Stimulated activated CD8-positive, alpha-beta memory T cell treated with anti-CD3 and anti-CD28 coated beads, Interleukin-2, amount 100 ng/mL, for 48 hours (primary cell): Measurements from ENCODE around the gene GPS1.

ENCODE experiments used
- DNase-seq, 2 donors: peaks; one replicate each; pipeline ENCODE4 v3.0.0-alpha.2; 2020; ENCODE audit warnings: low read depth in 2 of 2

Gene GPS1

DNA sequence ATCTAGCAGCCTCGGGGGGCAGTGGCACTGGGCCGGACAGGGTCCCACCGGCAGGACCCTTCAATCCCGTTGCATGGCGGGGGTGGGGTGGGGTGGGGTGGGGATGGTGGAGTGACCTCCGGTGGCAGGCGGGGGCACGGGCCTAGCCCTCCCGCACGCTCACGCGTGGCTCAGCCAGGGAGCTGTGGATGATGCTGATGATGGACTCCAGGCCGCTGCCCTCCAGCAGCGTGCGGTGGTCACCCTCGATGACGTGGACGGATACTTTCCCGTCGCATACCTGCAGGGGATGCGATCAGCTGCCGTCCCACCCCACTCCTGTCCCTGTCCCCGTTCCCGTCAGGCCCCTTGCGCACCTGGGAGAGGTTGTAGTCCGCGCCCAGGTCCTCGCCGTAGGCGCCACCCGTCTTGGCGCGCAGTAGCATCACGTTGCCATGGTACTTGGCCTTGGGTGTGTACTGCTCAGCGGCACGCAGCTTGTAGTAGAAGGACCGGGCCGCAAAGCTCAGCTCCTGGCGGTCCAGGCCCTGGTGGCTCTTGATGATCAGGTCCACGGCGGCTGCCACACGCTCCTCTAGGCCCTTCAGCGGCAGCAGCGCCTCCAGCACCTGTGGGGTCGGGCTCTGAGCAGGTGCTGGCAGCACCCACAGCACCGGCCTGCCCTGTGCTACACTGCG is 27.4 kb downstream of the GPS1 start:
- DNase-seq = no peak

DNA sequence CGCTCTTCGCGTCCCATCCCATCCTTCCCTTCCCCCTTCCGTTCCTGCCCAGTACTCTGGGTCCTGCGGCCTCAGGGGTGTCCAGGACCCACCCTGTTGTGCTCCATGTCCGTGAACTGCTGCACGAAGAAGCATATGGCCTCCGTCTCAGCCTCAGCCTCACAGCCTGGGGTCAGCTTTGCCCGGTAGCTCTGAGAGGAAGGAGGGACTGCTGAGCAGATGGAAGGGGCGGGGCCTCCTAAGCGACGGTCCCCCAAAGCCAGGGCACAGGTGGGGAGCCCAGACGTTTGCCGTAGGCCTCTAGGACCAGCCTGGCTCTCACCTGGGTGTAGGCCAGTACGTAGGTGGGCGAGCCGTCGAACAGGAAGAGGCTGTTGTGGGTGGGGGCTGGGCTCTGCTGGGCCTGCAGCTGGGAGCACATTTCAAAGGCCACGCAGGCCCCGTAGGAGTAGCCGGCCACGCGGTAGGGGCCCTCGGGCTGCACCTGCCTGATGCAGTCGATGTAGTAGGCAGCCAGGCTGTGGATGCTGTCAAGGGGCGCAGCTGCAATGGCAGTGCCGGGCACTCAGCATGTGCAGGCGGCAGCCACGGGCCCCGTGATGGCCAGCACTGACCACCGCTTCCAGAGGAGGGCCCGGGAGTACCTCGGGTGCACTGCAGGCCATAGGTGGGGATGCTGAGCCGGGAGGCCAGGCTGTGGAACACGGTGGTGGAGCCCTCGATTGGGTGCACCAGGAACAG is 28.5 kb downstream of the GPS1 start:
- DNase-seq = no peak

DNA sequence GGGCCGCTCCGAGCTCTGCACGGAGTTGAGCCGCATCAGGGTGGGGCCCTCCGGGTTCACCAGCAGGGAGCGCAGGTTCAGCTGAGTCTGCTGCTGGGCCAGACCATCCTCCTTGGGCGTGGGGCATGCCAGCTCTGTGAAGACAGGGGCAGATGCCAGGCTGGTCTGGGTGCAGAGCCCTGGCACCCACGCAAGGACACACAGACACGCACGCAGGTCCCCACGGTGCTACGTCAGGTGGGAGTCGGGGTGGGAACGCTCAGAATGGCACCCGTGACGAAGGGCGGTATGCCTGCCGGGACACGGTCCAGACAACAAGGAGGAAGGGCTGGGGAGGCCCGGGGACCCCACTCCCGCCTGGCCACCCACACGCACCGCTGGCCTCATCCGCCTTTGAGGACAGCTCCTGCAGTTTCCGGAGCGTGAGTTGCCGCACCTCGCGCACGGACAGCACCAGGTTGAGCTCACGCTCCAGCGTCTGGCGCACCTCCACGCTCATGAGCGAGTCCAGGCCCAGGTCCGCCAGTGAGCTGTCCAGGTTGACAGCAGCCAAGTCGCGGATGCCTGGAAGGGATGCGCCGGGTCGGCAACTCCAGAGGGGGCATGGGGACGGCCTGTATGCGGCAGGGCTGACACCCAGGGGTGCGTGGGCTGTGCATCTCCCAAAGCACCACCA is 29.2 kb downstream of the GPS1 start:
- DNase-seq = no peak

DNA sequence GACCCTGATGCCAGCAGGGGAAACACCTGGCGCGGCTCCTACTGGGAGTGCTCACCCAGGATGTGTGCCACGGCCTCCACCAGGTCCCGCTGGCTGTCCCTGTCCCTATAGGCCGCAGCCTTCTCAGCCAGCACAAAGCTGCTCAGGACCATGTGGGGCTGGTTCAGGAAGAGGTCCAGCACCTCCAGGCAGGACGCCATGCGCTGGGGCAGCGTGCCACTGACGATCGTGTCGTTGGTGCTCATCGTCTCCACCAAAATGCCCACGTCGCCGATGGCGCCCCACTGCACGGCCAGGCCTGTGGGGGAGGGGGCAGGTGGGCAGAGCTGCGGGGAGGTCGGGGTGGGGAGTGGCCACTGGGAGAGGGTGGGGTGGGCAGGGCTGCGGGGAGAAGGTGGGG is 29.8 kb downstream of the GPS1 start:
- no peak for DNase-seq

DNA sequence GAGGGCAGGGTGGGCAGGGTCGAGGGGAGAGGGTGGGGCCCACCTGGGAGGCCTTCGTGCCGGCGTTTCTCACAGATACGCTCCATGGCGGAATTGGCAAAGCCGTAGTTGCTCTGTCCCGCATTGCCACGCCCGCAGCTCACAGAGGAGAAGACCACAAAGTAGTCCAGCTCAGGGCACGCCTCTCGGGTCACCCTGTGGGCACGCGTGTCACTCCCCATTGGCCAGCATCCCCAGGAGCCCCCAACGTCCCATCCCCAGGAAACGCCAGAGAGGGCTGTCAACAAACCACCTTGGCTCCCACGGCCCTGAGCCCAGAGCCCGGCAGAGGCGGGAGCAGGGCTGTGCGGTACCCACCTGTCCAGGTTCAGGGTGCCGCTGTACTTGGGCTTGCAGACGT is 30.3 kb downstream of the GPS1 start:
- DNase-seq = no peak

DNA sequence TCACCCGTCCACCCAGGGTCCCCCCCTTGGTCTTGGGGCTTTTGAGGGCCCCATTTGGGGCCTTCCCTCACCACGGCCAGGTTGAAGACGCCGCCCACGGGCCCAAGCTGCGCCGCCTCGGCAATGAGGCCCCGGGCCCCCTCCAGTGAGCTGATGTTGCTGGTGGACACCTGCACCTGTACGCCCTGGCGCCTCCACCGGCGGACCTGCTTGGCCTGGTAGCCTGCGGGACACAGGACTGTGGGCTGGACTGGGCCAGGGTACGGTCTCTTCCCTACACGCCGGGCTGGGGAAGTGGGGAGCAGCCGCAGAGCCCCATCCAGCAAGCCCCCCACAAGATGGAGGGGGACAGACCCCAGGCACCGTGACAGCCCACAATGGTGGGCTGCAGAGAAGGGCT is 30.8 kb downstream of the GPS1 start:
- DNase-seq = no peak

DNA sequence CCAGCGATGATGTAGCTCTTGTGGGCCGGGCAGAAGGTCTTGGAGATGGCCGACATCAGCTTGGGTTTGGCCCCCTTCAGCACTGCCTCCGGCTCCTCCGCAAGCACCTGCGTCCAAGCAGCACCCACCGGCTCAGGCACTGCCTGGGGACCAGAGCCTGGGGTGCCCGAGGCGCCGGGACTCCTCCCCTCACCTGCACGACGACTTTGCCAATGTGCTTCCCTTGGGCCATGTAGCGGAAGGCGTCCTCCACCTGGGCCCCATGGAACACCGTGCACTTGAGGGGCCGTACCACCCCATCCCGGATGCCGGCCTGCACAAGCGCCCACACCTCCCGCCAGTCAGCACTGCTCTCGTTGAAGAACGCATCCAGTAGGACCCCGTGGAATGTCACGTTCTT is 31.3 kb downstream of the GPS1 start:
- DNase-seq = no peak

DNA sequence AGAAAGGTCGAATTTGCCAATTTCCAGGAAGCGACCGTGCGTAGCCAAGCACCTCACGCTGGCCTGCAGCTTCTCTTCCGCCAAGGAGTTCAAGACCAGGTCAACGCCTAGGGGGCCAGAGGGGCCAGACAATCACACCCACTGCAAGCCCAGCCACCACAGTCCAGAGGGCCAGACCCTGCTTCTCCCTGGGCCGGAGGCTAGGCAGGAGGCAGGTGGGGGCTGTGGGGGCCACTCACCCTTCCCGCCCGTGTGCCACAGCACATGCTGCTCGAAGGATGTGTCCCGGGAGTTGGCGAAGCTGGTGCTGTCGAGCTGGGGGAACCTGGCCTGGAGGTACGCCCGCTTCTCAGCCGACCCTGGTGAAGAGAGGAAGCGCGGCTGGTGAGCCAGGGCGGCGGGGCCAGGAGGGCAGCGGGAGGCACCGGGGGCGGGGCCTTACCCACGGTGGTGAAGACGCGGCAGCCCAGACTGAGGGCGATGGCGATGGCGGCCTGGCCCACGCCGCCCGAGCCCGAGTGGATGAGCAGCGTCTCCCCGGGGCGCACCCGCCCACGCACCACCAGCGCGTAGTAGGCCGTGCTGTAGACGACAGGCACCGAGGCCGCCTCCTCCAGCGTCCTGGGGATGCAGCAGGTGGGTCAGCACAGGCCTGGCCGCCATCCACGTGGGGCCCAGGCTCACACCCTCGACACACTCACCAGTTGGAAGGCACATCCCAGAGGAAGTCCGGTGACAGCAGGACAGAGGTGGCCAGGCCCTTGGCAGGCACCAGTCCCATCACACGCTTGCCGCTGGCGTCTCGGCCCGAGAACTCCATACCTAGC is 32.0 kb downstream of the GPS1 start:
- DNase-seq = no peak

DNA sequence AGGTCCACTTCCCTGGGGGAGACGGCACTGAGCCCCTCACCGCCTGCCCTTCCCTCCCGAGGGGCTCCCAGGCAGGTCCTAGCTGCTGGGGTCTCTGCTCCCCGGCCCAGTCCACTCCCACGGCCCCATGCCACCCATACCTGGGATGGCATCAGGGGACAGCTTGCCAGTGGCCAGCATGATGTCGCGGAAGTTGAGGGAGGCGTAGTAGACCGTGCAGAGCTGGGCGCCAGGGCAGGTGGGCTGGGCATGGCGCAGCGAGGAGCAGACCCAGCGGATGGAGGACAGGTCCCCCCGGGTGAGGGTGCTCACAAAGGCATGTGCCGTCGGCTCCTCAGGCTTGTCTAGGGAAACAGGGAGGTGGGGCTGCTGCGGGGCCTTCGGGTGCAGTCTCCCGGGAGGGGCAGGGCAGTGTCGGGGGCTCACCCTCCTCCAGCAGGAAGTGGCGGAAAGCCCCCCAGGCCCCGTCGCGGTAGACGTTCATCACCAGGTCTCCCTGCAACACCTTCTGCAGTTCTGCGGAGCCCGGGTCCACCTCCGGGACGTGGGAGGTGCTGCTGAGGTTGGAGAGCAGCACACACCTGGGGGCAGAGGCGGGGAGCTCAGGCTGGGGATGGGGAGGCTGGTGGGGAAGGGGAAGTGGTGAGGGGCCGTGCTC is 32.8 kb downstream of the GPS1 start:
- DNase-seq = no peak

DNA sequence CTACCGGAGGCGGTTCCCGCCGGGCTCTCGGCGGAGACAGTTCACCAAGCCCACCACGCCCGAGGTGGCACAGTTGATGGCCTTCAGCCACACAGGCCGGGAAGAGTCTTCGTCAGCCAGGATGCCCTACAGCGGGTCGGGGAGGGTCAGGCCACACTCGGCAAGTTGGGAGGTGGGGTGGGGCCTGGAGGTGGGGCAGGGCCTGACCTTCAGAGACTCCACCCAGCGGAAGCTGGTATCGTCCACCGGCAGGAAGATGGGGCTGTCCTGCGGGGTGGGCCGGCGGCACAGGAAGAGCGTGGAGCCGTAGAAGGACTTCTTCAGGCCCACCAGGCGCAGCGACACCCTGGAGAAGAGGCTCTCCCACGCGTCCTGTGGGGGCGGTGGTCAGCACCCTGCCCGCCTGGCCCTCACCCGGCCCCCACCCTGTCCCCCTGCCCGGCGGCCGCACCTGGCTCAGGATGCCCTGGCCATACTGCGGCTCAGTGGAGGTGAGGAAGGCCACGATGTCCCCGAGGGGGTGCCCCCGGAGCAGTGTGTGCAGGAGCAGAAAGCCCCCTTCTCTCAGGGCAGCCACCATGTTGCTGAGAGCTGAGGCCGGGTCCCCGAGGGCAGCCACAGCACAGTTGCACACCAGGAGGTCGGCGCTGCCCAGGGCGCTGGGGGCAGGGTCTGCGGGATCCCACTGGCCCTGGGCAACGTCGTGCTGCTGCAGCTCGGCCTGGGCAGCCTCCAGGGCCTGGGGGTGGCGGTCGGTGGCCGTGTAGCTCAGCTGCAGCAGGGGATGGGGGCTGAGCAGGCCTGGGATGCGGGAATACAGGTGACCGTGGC is 33.5 kb downstream of the GPS1 start:
- no peak for DNase-seq

DNA sequence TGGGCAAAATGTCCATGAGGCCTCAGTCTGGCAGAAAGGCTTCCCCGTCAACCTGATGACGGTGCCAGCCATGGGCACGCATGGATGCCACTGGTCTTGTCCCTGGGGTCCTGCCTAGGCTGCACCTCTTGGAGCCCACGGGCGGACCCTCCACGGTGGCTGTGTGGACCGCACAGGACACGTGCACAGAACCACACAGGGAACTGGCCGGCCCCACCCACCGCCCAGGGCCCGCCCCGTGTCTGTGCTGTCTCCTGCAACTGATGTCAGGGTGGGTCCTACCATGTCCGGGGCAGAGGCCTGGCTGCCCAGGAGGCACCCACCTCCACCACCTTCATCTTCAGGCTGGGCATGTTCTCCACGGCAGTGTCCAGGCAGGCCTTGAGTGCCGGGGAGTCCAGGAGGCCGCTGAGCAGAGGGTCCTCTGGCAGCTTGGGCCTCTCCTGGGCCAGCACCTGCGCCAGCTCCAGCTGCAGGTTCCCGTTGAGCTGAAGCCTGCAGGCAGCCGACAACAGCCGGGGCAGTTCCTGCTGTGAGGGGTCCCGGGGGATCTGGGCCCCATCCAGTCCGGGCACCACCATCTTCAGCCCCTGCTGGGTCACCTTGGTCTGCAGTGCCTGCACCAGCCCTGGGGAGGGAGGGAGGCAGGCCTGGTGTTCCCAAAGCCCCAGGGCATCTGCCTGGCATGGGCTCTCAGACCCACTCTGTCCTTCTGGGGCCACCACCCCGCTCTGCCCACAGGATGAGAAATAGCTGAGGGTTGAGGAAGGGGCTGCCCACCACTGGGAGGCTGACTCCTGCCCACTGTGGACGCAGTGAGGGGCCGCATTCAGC is 34.5 kb downstream of the GPS1 start:
- DNase-seq = no peak

DNA sequence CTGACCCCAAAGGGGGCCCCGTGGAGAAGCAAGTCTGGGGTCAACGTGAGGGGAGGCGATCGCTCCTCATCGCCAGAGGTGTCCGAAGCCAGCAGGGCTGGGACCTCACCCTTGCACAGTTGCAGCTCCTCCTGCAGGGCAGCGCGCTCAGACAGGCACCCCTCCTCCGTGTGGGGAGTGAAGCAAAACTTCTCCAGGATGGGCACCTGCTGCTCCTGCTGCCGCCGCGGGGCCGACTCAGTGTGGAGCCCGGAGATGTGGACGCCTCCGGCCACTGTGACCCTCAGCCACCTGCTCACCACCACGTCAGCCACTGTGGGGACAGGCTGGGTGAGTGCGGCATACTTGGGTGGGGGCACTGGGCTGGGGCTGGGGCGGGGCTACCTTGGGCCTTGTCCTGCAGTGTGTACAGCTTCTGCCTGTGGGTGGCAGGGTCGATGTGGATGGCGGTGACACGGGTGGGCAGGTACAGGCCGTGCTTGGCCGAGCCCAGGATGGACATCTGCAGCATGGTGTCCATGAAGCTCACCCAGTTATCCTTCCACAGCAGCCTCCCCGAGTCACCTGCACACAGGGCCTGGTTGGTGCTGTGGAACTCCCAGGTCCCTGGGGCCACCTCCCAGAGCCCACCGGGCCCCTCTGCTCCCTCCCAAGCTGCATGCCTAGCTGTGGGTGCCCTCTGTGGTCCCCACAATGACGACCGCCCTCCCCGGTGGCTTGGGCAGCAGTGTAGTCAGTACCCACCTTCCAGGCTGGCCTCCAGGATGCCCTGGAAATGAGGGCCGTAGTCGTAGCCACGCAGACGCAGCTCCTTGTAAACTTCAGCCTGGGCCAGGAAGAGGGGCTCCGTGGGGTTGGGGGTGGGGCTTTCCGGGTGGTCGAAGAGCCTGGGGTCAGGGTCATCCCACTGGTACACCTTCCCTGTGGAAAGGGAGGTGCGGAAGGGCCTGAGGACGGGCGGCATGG is 35.5 kb downstream of the GPS1 start:
- no peak for DNase-seq

DNA sequence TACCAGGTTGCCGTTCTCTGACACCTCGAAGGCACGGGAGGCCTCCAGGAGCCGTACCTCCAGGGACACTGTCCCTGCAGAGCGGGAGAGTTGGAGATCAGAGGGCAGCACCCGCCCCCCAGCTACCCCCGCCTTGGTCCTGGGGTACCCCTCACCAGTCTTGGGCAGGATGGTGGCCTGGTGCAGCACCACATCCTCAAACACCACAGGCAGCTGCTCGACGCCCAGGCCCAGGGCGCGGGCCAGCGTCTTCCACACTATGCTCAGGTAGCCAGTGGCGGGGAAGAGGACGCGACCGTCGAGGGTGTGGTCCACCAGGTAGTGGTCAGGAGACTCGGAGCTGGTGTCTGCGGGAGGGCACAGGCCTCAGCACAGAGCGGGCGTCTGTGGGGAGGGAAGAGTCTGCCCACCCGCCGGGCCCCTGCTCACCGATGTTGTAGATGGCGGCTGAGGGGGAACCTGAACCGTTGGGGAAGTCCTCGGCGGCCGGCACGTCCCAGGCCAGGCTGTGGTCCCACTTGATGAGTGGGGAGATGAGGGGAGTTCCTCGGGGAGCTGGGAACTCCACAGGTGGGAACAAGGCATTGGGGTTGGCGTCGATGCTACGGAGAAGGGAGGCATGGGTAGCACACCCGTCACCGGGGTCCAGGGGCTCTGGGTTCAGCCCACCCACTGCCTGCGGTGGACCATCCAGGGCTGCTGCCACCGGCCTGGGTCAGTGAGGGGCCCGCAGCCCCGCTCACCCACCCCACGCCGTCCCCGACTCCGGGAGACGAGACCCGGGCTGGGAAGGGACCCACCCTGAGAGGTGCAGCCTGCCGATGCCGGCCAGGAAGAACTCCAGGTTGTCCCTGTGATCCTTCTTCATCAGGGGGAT is 36.5 kb downstream of the GPS1 start:
- no peak for DNase-seq

DNA sequence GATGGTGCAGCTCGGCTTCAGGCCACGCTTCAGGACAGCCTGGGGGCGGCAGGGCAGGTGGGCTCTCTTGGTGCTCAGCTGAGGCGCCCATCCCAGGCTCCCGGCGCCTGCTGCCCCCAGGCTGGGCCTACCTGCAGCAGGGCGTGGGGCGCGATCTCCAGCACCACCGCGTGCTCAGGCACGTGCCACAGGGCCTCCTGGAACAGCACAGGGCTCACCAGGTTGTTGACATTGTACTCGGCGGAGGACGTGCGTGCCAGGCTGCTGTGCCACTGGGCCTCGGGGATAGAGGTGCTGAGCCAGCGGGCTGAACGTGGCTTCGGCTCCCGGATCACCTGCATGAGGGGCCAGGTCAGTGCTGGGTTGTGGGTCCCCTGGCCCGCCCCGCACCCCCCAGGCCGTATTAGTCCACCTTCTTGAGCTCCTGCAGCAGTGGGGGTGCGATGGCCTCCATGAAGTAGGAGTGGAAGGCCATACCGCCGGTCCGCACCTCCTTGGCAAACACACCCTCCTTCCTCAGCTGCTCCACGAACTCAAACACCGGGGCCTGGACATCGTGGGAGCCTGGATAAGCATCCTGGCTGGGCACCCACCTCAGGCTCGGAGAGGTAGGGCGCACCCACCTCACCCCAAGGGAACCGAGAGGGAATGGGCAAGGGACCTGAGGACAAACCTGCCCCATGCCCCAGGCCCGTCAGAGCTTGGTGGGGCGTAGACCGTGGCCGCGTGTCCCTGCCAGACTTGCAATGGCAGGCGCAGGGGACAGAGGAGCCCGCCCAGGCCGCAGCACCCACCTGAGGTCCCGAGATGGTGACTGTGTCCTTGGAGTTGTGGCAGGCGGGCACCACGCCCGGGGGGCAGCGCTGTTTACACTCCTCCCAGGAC is 37.4 kb downstream of the GPS1 start:
- no peak for DNase-seq

DNA sequence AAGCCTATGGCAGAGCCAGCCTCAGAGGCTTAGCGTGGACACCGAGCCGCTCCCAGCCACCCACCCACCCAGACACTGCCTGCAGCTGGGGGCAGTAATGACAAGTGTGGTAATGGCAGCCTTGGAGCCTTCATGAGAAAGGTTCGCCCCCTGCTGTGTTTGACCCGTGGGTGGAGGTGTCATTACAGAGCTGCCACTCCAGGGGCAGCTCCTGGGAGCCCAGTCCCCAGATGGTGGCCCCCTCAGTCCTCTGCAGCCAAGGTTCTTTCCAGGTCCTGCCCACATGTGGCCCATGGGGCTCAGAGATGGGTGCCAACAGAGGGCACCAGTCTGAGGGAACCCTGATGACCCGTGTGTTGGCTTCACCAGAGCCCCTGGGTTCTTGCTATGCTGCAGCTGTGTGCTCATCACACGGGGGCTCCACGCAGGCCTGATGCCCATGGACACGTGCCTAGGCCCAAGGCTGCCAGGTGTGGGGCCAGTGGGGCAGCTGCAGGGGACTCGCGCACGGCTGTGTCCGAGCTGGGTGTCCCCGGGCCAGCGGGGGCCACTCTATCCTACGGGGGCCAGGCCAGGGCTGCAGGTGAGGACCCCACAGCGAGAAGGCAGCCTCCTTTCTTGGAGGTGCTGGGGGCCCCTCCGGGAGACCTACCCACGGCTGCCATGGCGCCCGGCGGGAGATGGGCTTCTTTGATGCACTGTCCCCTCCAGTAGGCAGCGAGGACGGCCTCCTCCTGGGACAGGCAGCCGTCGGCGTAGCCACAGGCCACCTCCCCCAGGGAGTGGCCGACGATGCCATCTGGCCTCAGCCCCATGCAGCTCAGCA is 38.2 kb downstream of the GPS1 start:
- DNase-seq = no peak
